Motor neuron (in vitro differentiated cells): ENCODE results near the gene SF3B6. TPM values are rescaled to one million over a fixed set of nuclear protein-coding genes. Genes with fewer than 3 reads are reported as not detected.

Experiments used
- ATAC-seq, 8 experiments: fragments of 200-7000 bp; cut with Tn5 transposase; replicated peaks in 6 of 8; 2 replicates each; pipeline ENCODE4 v1.8.0; 2021; ENCODE audit warnings: mild to moderate bottlenecking in 8 of 8, moderate library complexity in 8 of 8
- H3K27ac ChIP-seq, 2 donors: fragments of 250-450 bp; sonication (Bioruptor Pico); 2 replicates each; pipeline ENCODE4 v1.9.0; 2021; ENCODE audit warnings: antibody characterized with exemption in 2 of 2, mild to moderate bottlenecking in 2 of 2, moderate library complexity in 1 of 2
- H3K4me1 ChIP-seq, 2 donors: fragments of 250-450 bp; sonication (Bioruptor Pico); replicated peaks in 1 of 2; 2 replicates each; pipeline ENCODE4 v1.6.1; 2021; ENCODE audit warnings: antibody characterized with exemption in 2 of 2, mild to moderate bottlenecking in 2 of 2, moderate library complexity in 1 of 2
- H3K4me3 ChIP-seq, 5 donors: fragments of 250-450 bp; sonication (Bioruptor Pico); 2 replicates each; pipeline ENCODE4 v1.9.0; 2021; ENCODE audit warnings: antibody characterized with exemption in 5 of 5, mild to moderate bottlenecking in 5 of 5, moderate library complexity in 4 of 5
- WGBS, 10 experiments: fragments of 450-650 bp; shearing (Covaris generic); methylation state at CpG; one replicate each; pipeline ENCODE4 v1.0.0; 2022; 5-methylcytosine and 5-hydroxymethylcytosine counted together
- in situ Hi-C, 9 experiments: fragments of 400-800 bp; cut with MboI; loops; one replicate each; pipeline ENCODE4 v1.15.0; 2021; ENCODE audit warnings: low sequenced_read_pairs in 9 of 9, low pct_unique_long_range_greater_than_20kb in 2 of 9; ENCODE audit not compliant: unreplicated experiment in 9 of 9
- total RNA-seq, 8 experiments: library from RNA; unstranded; fragments of 300-600 nt; gene quantifications; 2 replicates each; pipeline versions ENCODE4 v1.2.3 to v1.2.4, GENCODE V29; 2022

Gene SF3B6
- total RNA-seq, 8 experiments from 2014 or later: 145 to 231 (median 189) TPM

- Histone ChIP-seq H3K4me1 (peaks cover 6 to 8% of the 10 kb centered on the region in 2 donors), H3K27ac (no peak overlapping the region), H3K4me3 (no peak overlapping the region)
- WGBS, 10 experiments: 40 to 100% (median 89%) methylated on average over 1 to 5 of the region's 19 CpGs; no CpG with 5 or more reads in 6 of the 10 experiments
- in situ Hi-C loops: no loop called here
- ATAC-seq: peak in 5 of 8 experiments; percentile 10 to 88 (median 57)
These were observed 54.8 kb downstream of the SF3B6 start for GRCh38 chr2:24021122-24021998.

- Histone ChIP-seq H3K4me3 (no peak overlapping the region), H3K27ac (no peak overlapping the region), H3K4me1 (peaks cover 5 to 10% of the 10 kb centered on the region in 2 donors)
- WGBS, 10 experiments: 40 to 46% methylated on average over 1 to 2 of the region's 4 CpGs; no CpG with 5 or more reads in 8 of the 10 experiments
- peak in 3 of 8 experiments; percentile 30 to 42 (median 42) for ATAC-seq
- in situ Hi-C loops: no loop called here
These were observed 55.9 kb downstream of the SF3B6 start for GRCh38 chr2:24020244-24020643.

GRCh38 chr2:24019729-24020128 lies 56.4 kb downstream of the SF3B6 start:
- H3K27ac ChIP-seq: no peak overlapping the region
- in situ Hi-C loops: no loop called here
- peaks cover 5 to 10% of the 10 kb centered on the region in 2 donors for H3K4me1 ChIP-seq
- no peak overlapping the region for H3K4me3 ChIP-seq
- ATAC-seq: no peak
- 100% methylated on average over 2 of the region's 5 CpGs; no CpG with 5 or more reads in 9 of the 10 experiments for WGBS, 10 experiments

GRCh38 chr2:24018241-24018640 lies 57.9 kb downstream of the SF3B6 start:
- no peak overlapping the region for H3K27ac ChIP-seq
- H3K4me3 ChIP-seq: no peak overlapping the region
- no peak for ATAC-seq
- in situ Hi-C loops: no loop called here
- peaks cover 5 to 10% of the 10 kb centered on the region in 2 donors for H3K4me1 ChIP-seq
- 65 to 90% (median 76%) methylated on average over 3 to 8 of the region's 9 CpGs; no CpG with 5 or more reads in 6 of the 10 experiments for WGBS, 10 experiments

GRCh38 chr2:24017711-24018110 lies 58.4 kb downstream of the SF3B6 start:
- WGBS, 10 experiments: 92% methylated on average over 2 of the region's 8 CpGs; no CpG with 5 or more reads in 9 of the 10 experiments
- no peak overlapping the region for H3K4me3 ChIP-seq
- no peak overlapping the region for H3K27ac ChIP-seq
- ATAC-seq: no peak
- H3K4me1 ChIP-seq: peaks cover 5 to 10% of the 10 kb centered on the region in 2 donors
- in situ Hi-C loops: no loop called here

Other genes starting within 250 kb of the SF3B6 start
- gene ATAD2B, start 149.2 kb downstream of the SF3B6 start, total RNA-seq: 10 to 100 TPM; 10.8 to 27.0 (median 20.3) TPM
- gene UBXN2A, start 135.9 kb downstream of the SF3B6 start, total RNA-seq: 10 to 100 TPM; 12.7 to 18.2 (median 14.1) TPM
- 1 to 10 TPM in 3 of 8 experiments, under 1 TPM in 5; 0.36 to 1.5 (median 0.75) TPM for gene MFSD2B, start 66.2 kb downstream of the SF3B6 start, total RNA-seq
- 10 to 100 TPM in 6 of 8 experiments, 1 to 10 TPM in 2; 8.8 to 17.7 (median 12.1) TPM for gene WDCP, start 28.9 kb downstream of the SF3B6 start, total RNA-seq
- gene FKBP1B, start 26.6 kb downstream of the SF3B6 start, total RNA-seq: 10 to 100 TPM in 5 of 8 experiments, 1 to 10 TPM in 3; 4.2 to 54.0 (median 32.4) TPM
- 100 to 1,000 TPM in 1 of 8 experiments, 10 to 100 TPM in 5, 1 to 10 TPM in 2; 7.5 to 177 (median 30.4) TPM for gene TP53I3, start 8.5 kb upstream of the SF3B6 start, total RNA-seq
- gene PFN4, start 47.0 kb upstream of the SF3B6 start, total RNA-seq: 1 to 10 TPM in 7 of 8 experiments, under 1 TPM in 1; 1.00 to 3.8 (median 2.0) TPM
- gene FAM228B, start 47.1 kb upstream of the SF3B6 start, total RNA-seq: 10 to 100 TPM in 6 of 8 experiments, 1 to 10 TPM in 2; 5.7 to 50.3 (median 31.5) TPM
- 1 to 10 TPM in 3 of 8 experiments, under 1 TPM in 4, not detected in 1; 0.15 to 1.6 (median 0.98) TPM for gene FAM228A, start 98.7 kb upstream of the SF3B6 start, total RNA-seq